ENCODE results near the gene F7. TPM values are rescaled to one million over a fixed set of nuclear protein-coding genes. Genes with fewer than 3 reads are reported as not detected.

F7 gene
- total and polyA plus RNA-seq, 2 donors = 0.30 to 0.63 TPM

DNA sequence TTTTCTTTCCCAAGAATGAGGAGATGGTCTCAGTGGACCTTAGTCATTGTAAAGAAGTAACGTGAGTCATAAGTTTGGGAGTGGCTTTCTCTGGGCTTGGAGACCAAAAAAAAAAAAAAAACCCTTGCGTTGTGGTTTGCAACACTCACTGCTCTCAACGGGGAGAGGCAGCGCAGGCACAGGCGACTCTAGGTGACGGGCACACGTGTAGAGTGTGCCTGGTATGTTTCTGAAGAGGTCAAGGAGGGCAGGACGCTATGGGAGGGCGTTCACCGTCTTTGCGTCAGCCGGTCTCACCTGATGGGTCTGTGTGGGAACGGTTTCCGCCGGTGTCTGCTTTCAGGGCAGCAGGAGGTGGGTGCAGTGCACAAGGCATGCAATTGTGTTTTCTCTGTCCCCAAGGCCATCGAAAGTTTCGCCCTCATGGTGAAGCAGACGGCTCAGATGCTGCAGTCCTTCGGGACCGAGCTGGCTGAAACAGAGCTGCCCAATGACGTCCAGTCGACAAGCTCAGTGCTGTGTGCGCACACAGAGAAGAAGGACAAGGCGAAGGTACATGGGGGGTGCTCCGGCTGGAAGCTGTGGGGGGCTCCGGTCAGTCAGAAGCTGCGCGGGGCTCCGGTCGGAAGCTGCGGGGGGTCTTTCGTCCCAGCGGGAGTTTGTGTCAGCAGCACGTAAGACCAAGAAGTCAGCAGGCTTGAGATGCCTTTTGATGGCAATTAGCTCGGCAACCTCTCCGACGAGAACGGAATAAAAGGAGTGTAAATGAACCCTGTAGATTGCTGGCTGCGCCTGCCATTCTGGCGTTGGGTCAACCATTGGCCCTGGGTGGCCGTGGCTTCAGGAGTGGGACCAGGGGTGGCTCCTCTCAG lies 40.8 kb upstream of the F7 start:
- Histone ChIP-seq H3K4me3 (ENCODE audit: low read depth, low read length) (no peak overlapping the region), H3K27ac (ENCODE audit: low read depth) (no peak overlapping the region), H3K36me3 (ENCODE audit: insufficient read depth) (no peaks in the 10 kb centered on the region), H3K4me1 (ENCODE audit: insufficient read depth) (no peaks in the 10 kb centered on the region)
- no peak for DNase-seq (ENCODE audit: extremely low spot score)
- 83% methylated on average over 41 of the region's 41 CpGs for WGBS

DNA sequence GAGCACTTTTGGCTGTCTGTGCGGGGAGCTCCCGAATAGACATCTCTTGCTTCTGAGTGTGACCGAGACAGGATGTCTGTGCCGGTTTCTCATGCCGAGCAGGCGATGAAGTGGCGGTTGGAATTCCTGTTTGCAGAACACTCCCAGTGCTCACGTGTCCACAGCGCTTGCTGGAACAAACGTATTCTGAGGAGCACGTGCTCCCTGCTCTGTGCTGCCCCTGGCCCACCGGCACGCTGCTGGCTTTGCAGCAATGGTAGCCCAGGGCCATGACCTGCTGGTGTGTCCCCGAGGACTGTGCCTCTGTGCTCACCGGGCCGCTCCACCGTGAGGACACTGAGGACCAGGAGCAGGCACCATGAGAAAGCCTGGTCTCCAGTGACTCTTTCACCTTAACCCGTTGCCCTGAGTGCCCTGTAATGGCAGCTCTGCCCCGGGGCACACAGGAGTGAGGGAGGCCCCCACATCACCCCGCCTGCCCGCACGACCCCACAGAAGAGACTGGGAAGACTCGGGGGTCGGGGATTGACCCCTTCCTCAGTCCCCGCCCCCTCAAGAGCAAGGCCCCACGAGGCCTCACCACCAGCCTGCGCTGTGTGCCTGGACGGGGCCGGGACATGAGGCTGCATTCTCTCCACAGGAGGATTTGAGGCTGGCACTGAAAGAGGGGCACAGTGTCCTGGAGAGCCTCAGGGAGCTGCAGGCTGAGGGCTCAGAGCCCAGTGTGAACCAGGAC lies 40.0 kb upstream of the F7 start:
- Histone ChIP-seq H3K4me3 (ENCODE audit: low read depth, low read length) (no peak overlapping the region), H3K36me3 (ENCODE audit: insufficient read depth) (no peaks in the 10 kb centered on the region), H3K4me1 (ENCODE audit: insufficient read depth) (no peaks in the 10 kb centered on the region), H3K27ac (ENCODE audit: low read depth) (no peak overlapping the region)
- whole genome bisulfite sequencing = 83% methylated on average over 29 of the region's 29 CpGs
- DNase-seq (ENCODE audit: extremely low spot score) = no peak

DNA sequence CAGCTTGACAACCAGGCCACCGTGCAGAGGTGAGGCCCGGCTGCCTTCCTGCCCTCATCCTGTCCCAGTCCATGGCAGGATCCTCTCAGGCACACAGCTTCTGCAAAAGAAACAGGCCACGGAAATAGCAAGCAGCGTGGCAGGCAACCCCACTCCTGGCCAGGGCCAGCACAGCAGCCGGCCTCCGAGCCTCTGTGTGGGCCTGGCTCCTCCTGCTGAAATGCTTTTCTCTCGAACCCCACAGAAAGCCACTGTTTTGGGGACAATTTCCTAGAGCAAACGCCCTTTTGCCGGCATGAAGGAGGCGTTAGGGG lies 39.5 kb upstream of the F7 start:
- Histone ChIP-seq H3K36me3 (ENCODE audit: insufficient read depth) (no peaks in the 10 kb centered on the region), H3K4me3 (ENCODE audit: low read depth, low read length) (no peak overlapping the region), H3K27ac (ENCODE audit: low read depth) (no peak overlapping the region), H3K4me1 (ENCODE audit: insufficient read depth) (no peaks in the 10 kb centered on the region)
- 90% methylated on average over 10 of the region's 10 CpGs for WGBS
- no peak for DNase-seq (ENCODE audit: extremely low spot score)

DNA sequence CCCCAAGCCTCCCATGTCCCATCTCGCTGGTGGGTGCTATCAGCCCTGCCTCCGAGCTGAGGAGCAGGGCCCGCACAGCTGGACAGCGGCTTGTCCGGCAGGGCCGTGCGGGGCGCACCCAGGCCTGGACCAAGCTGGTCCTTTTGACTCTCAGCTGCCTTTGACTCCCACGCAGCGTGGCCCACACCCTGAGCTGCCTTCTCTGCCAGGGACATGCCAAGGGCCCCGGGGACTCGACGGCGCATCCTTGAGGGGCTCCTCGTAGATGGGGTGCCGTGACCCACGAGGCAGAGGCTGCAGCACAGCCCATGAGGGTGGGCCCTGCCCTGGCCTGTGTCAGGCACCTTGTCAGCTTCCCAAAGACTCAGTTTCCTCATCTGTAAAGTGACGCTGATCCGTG lies 38.8 kb upstream of the F7 start:
- Histone ChIP-seq H3K36me3 (ENCODE audit: insufficient read depth) (no peaks in the 10 kb centered on the region), H3K4me3 (ENCODE audit: low read depth, low read length) (no peak overlapping the region), H3K4me1 (ENCODE audit: insufficient read depth) (no peaks in the 10 kb centered on the region), H3K27ac (ENCODE audit: low read depth) (no peak overlapping the region)
- 95% methylated on average over 19 of the region's 19 CpGs for WGBS
- no peak for DNase-seq (ENCODE audit: extremely low spot score)

DNA sequence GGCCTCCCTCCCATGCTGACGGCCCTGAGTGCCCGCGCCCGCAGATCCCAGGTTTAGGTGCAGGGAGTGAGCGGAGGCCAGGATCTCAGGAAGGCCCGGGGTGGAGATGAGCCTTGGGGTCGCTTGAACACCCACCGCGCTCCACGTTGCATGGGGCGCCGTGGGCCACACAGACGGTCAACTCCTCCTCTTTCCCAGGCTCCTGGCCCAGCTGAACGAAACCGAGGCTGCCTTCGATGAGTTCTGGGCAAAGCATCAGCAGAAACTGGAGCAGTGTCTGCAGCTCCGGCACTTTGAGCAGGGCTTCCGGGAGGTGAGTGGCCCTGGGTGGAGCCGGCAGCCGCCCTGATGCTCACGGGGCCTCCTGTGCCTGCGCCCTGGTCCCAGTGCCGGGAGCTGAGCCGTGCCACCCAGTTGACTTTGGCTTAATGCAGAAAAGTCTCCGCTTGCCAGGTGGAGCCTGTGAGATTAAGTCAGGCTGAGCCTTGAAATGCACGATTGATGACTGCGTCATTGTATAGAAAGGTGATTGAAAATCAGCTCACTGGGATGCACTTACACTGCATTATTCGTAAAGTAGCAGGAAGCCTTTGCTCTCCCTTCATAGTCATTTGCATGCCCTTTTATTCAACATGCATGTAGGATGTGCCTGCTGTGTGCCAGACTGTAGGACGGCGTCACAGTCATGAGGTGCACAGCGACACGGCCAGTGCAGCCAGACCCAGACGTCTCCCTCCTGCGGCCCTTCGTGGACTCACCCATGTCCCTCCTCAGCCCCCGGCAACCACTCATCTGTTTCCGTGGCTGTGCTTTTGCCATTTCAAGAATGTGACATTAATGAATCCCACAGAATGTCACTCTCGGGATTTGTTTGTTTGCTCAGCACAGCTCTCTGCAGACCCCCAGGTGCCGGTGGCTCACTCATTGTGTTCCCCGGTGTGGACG lies 35.5 kb upstream of the F7 start:
- Histone ChIP-seq H3K27ac (ENCODE audit: low read depth) (no peak overlapping the region), H3K4me3 (ENCODE audit: low read depth, low read length) (no peak overlapping the region), H3K36me3 (ENCODE audit: insufficient read depth) (no peaks in the 10 kb centered on the region), H3K4me1 (ENCODE audit: insufficient read depth) (no peaks in the 10 kb centered on the region)
- no peak for DNase-seq (ENCODE audit: extremely low spot score)
- WGBS = 85% methylated on average over 41 of the region's 41 CpGs

DNA sequence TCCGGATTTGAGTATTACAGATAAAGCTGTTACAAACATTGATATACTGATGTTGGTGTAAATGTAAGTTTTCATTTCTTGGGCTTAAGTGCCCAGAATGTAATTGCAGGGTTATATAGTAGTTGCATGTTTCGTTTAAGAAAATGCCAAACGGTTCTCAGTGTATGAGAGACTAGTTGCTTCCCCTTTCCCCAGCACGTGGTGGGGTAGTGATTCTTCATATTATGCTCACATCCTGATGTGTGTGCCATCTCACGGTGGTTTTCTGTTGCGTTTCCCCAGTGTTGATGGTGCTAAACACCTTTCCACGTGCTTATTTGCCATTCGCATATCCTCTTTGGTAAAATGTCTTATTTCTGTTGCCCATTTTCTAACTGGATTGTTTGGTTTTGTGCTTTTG lies 34.7 kb upstream of the F7 start:
- 84% methylated on average over 8 of the region's 8 CpGs for WGBS
- H3K4me3 ChIP-seq (ENCODE audit: low read depth, low read length) = no peak overlapping the region

DNA sequence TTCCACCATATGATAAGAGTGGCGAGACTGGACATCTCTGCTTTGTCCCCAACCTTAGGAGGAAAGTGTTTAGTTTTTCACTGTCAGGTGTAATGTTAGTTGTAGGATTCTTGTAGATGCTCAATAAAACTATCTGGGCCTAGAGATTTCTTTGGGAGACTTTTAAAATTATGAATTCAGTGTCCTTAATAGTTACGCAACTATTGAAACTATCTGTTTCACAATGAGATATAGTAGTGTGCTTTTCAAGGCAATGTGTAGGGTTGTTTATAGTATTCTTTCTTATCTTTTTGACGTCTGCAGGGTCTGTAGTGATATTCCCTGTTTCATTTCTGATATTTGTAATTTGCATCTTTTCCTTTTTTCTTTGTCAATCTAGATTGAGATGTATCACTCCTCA lies 33.2 kb upstream of the F7 start:
- DNase-seq (ENCODE audit: extremely low spot score) = no peak
- Histone ChIP-seq H3K36me3 (ENCODE audit: insufficient read depth) (no peaks in the 10 kb centered on the region), H3K4me1 (ENCODE audit: insufficient read depth) (no peaks in the 10 kb centered on the region), H3K4me3 (ENCODE audit: low read depth, low read length) (no peak overlapping the region), H3K27ac (ENCODE audit: low read depth) (no peak overlapping the region)
- WGBS = 80% methylated on average over 3 of the region's 3 CpGs

More for the DNA sequence above, 34.7 kb upstream of the F7 start:
- no peaks in the 10 kb centered on the region for H3K4me1 ChIP-seq (ENCODE audit: insufficient read depth)
- DNase-seq (ENCODE audit: extremely low spot score) = no peak
- no peaks in the 10 kb centered on the region for H3K36me3 ChIP-seq (ENCODE audit: insufficient read depth)
- no peak overlapping the region for H3K27ac ChIP-seq (ENCODE audit: low read depth)

DNA sequence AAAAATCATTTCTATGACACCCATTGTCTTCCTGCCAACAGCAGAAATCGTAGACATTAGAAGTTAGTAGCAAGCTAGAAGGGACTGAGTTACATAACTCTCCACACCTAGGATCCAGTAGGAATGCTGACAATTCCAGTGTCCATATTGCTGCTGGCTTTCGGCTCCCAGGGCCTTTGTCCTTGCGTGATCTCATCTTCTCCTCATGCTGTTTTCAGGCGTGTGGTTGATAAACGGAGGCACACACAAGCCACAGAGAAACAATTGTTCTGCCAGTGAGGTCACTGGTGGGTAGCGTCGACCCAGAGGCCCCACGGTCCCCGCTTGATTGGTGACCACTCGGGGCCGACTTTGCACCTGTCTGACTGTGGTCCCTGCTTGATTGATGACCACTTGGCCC lies 31.6 kb upstream of the F7 start:
- no peaks in the 10 kb centered on the region for H3K4me1 ChIP-seq (ENCODE audit: insufficient read depth)
- H3K27ac ChIP-seq (ENCODE audit: low read depth) = no peak overlapping the region
- no peak overlapping the region for H3K4me3 ChIP-seq (ENCODE audit: low read depth, low read length)
- no peak for DNase-seq (ENCODE audit: extremely low spot score)
- 92% methylated on average over 11 of the region's 11 CpGs for WGBS
- H3K36me3 ChIP-seq (ENCODE audit: insufficient read depth) = no peaks in the 10 kb centered on the region

DNA sequence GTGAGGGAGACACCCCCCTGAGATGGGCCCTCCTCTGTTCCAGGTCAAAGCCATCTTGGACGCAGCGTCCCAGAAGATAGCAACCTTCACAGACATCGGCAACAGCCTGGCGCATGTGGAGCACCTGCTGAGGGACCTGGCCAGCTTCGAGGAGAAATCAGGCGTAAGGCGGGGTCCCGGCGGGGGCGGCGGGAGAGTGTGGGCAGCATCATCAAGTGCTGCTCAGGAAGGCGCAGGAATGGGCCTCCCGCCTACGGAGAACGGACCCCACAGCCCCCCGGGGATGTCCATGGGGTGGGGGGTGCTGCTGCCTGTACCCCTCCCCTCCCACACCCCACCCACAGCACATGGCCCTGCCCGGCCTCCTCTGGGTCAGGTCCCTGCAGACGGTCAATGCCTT lies 31.2 kb upstream of the F7 start:
- H3K4me1 ChIP-seq (ENCODE audit: insufficient read depth) = no peaks in the 10 kb centered on the region
- DNase-seq (ENCODE audit: extremely low spot score) = no peak
- WGBS = 87% methylated on average over 18 of the region's 18 CpGs

DNA sequence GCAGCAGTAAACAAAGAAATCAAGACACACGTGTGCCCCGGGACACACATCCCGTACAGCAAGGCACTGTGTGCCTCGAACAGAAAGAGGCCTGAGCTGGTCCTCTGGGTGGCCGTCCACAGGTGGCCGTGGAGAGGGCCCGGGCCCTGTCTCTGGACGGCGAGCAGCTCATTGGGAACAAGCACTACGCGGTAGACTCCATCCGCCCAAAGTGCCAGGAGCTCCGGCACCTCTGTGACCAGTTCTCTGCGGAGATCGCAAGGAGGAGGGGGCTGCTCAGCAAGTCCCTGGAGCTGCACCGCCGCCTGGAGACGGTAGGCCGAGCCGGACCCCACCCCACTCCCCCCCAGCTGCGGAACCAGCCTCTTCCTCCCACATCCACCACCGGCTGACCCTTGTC lies 30.7 kb upstream of the F7 start:
- no peak overlapping the region for H3K27ac ChIP-seq (ENCODE audit: low read depth)
- 92% methylated on average over 22 of the region's 22 CpGs for WGBS
- DNase-seq (ENCODE audit: extremely low spot score) = no peak
- no peak overlapping the region for H3K4me3 ChIP-seq (ENCODE audit: low read depth, low read length)
- H3K36me3 ChIP-seq (ENCODE audit: insufficient read depth) = no peaks in the 10 kb centered on the region
- H3K4me1 ChIP-seq (ENCODE audit: insufficient read depth) = no peaks in the 10 kb centered on the region

More for the DNA sequence above, 31.2 kb upstream of the F7 start:
- no peak overlapping the region for H3K27ac ChIP-seq (ENCODE audit: low read depth)
- no peak overlapping the region for H3K4me3 ChIP-seq (ENCODE audit: low read depth, low read length)
- H3K36me3 ChIP-seq (ENCODE audit: insufficient read depth) = no peaks in the 10 kb centered on the region

DNA sequence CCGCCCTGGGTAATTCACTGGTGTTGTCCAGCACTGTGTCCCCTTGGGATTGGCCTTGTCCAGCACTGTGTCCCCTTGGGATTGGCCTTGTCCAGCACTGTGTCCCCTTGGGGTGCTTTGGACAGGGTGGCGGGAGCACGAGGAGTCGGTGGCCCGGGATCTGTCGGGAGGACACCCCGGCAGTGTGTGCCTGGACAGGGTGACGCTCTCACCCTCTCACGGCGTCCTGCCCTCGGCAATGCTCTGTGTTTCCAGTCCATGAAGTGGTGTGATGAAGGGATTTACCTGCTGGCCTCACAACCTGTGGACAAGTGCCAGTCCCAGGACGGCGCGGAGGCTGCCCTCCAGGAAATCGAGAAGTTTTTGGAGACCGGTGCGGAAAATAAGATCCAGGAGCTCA lies 29.9 kb upstream of the F7 start:
- H3K4me3 ChIP-seq (ENCODE audit: low read depth, low read length) = no peak overlapping the region
- no peaks in the 10 kb centered on the region for H3K4me1 ChIP-seq (ENCODE audit: insufficient read depth)
- DNase-seq (ENCODE audit: extremely low spot score) = no peak
- H3K27ac ChIP-seq (ENCODE audit: low read depth) = no peak overlapping the region
- WGBS = 96% methylated on average over 17 of the region's 17 CpGs
- H3K36me3 ChIP-seq (ENCODE audit: insufficient read depth) = no peaks in the 10 kb centered on the region

DNA sequence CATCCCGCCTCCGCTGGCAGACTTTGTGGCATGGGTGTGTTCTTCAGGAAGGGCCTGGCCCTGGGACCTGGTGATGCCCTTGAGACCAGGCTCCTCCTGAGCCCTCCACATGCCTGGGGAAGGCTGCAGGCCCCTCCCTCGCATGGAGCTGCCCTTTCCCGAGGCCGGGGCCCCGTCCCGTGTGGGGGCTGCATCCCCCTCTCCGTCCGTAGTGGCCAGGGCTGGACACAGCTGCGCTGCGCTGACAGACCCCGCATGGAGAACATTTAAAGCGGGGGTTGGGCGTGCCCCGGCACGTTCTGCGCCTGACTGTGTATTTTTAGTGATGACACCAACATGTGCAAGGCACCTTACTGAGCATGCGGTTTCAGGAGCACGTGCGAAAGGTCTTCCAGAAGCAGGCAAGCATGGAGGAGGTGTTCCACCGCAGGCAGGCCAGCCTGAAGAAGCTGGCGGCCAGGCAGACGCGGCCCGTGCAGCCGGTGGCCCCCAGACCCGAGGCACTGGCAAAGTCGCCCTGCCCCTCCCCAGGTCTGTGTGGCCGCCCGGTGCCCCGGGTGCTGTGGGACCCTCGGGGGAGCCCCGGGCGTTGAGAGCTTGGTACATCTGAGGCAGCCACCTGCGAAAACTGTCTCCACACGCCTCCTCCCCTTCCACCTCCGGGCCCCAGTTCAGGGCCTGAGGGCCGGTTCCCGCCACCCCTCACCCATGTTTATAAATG lies 28.8 kb upstream of the F7 start:
- H3K4me3 ChIP-seq (ENCODE audit: low read depth, low read length) = no peak overlapping the region
- H3K4me1 ChIP-seq (ENCODE audit: insufficient read depth) = no peaks in the 10 kb centered on the region
- no peak overlapping the region for H3K27ac ChIP-seq (ENCODE audit: low read depth)
- DNase-seq (ENCODE audit: extremely low spot score) = no peak
- H3K36me3 ChIP-seq (ENCODE audit: insufficient read depth) = no peaks in the 10 kb centered on the region
- WGBS = 92% methylated on average over 39 of the region's 39 CpGs

DNA sequence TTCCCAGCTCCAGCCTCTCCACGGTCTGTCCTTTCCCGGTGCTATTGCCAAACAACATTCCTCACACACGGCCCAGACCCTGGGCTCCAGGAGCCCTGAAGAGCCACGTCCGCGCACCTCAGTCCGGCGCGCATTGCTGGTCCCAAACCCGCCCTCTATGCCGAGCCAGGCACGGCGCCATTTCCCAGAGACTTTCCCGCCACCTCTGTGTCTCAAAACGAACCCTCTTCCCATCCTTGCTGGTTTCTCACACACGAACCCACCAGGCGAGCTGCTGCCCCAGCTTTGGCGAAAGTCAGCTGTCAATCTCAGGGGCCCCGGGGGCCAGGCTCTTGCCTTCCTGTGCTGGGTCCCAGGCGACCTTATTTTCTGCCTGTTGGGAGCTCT lies 28.0 kb upstream of the F7 start:
- Histone ChIP-seq H3K4me1 (ENCODE audit: insufficient read depth) (no peaks in the 10 kb centered on the region), H3K4me3 (ENCODE audit: low read depth, low read length) (no peak overlapping the region), H3K27ac (ENCODE audit: low read depth) (no peak overlapping the region), H3K36me3 (ENCODE audit: insufficient read depth) (no peaks in the 10 kb centered on the region)
- DNase-seq (ENCODE audit: extremely low spot score) = no peak
- WGBS = 89% methylated on average over 20 of the region's 20 CpGs
